HFFc6 (cell line): Measurements from ENCODE around the gene NIPBL. TPM values are rescaled to one million over a fixed set of nuclear protein-coding genes. Genes with fewer than 3 reads are reported as not detected.
"Not testable (repeated sequence)": the region's sequence is repeated elsewhere in the genome, so short reads cannot be mapped to it uniquely, and the experiment has no call there.

ENCODE experiments used
- DNase-seq: peaks from one replicate; pipeline ENCODE4 v3.0.0-alpha.2; 2018
- H3K27ac Mint-ChIP-seq: 2 replicates; pipeline ENCODE4 v1.8.0; 2020; ENCODE audit warnings: mild to moderate bottlenecking, mixed read lengths
- H3K27me3 Mint-ChIP-seq: 2 replicates; pipeline ENCODE4 v1.8.0; 2021; ENCODE audit warnings: mild to moderate bottlenecking, moderate library complexity, mixed read lengths; ENCODE audit not compliant: insufficient read depth
- H3K36me3 Mint-ChIP-seq: 2 replicates; pipeline ENCODE4 v1.8.0; 2021; ENCODE audit warnings: low read depth, mixed read lengths
- H3K4me1 Mint-ChIP-seq: 2 replicates; pipeline ENCODE4 v1.8.0; 2020; ENCODE audit warnings: low read depth, mixed read lengths
- H3K4me3 Mint-ChIP-seq: 2 replicates; pipeline ENCODE4 v1.8.0; 2020; ENCODE audit warnings: mild to moderate bottlenecking, moderate library complexity, mixed read lengths
- H3K9me3 Mint-ChIP-seq: 2 replicates; pipeline ENCODE4 v1.8.0; 2020; ENCODE audit warnings: mild to moderate bottlenecking, mixed read lengths
- CTCF ChIP-seq: fragments of 200-600 bp; sonication (generic); IDR thresholded peaks from 2 replicates; pipeline ENCODE4 v1.5.0; 2021; ENCODE audit warnings: antibody characterized with exemption, mild to moderate bottlenecking
- total RNA-seq, 6 experiments: library from RNA; stranded (reverse); fragmentation: NEBNext Ultra II Directional; extraction: Animal tissue kit (Norgen Biotek cat#: 25700); gene quantifications; 2 replicates in 1 of 6; 3 replicates in 5 of 6; pipeline ENCODE4 v1.2.3, GENCODE V29; 2021

Gene NIPBL
- total RNA-seq, 6 experiments from 2014 or later, result 31.6 to 35.7 (median 32.6) TPM

- TF ChIP-seq CTCF, result no peak
- Mint-ChIP-seq H3K9me3 (no peaks in the 10 kb centered on the region), H3K36me3 (peaks cover 15% of the 10 kb centered on the region), H3K4me3 (no peak overlapping the region), H3K27me3 (no peaks in the 10 kb centered on the region), H3K4me1 (peaks cover 14% of the 10 kb centered on the region), H3K27ac (no peak overlapping the region)
- DNase-seq, result no peak
Measured at GRCh38 chr5:36889264-36889663, 12.7 kb downstream of the NIPBL start.

GRCh38 chr5:36891266-36891665, 14.7 kb downstream of the NIPBL start:
- DNase-seq, result no peak
- Mint-ChIP-seq H3K9me3 (no peaks in the 10 kb centered on the region), H3K36me3 (peaks cover 11% of the 10 kb centered on the region), H3K27me3 (no peaks in the 10 kb centered on the region), H3K4me1 (peaks cover 19% of the 10 kb centered on the region), H3K4me3 (no peak overlapping the region), H3K27ac (no peak overlapping the region)
- no peak for TF ChIP-seq CTCF

GRCh38 chr5:36892085-36892830, 15.7 kb downstream of the NIPBL start:
- not testable (repeated sequence) for DNase-seq, H3K9me3 Mint-ChIP-seq, H3K4me3 Mint-ChIP-seq, H3K27ac Mint-ChIP-seq, H3K27me3 Mint-ChIP-seq
- peaks cover 18% of the 10 kb centered on the region for H3K4me1 Mint-ChIP-seq
- peaks cover 11% of the 10 kb centered on the region for H3K36me3 Mint-ChIP-seq

- TF ChIP-seq CTCF, result no peak
- DNase-seq, result no peak
- Mint-ChIP-seq H3K4me3 (no peak overlapping the region), H3K9me3 (no peaks in the 10 kb centered on the region), H3K27ac (no peak overlapping the region), H3K4me1 (peaks cover 31% of the 10 kb centered on the region), H3K36me3 (peaks cover 11% of the 10 kb centered on the region), H3K27me3 (no peaks in the 10 kb centered on the region)
Measured at GRCh38 chr5:36894954-36895353, 18.4 kb downstream of the NIPBL start.

GRCh38 chr5:36896476-36896875, 19.9 kb downstream of the NIPBL start:
- Mint-ChIP-seq H3K27me3 (no peaks in the 10 kb centered on the region), H3K36me3 (peaks cover 8% of the 10 kb centered on the region), H3K27ac (no peak overlapping the region), H3K4me3 (no peak overlapping the region), H3K9me3 (no peaks in the 10 kb centered on the region), H3K4me1 (peaks cover 44% of the 10 kb centered on the region)
- no peak for DNase-seq
- TF ChIP-seq CTCF, result no peak

- peaks cover 50% of the 10 kb centered on the region for H3K4me1 Mint-ChIP-seq
- H3K4me3 Mint-ChIP-seq, result no peak overlapping the region
- no peak overlapping the region; the same call in 1 of the 2 replicates for H3K27ac Mint-ChIP-seq
- peaks cover 10% of the 10 kb centered on the region; the same call in 1 of the 2 replicates for H3K36me3 Mint-ChIP-seq
- H3K27me3 Mint-ChIP-seq, result no peaks in the 10 kb centered on the region
- peaks cover 8% of the 10 kb centered on the region for H3K9me3 Mint-ChIP-seq
- no peak for TF ChIP-seq CTCF
- peak; percentile 46 for DNase-seq
Measured at GRCh38 chr5:36897616-36898015, 21.0 kb downstream of the NIPBL start.
